GM18909 (cell line): ENCODE measurements around the gene LYZL2.
"Not testable (repeated sequence)": the region's sequence is repeated elsewhere in the genome, so short reads cannot be mapped to it uniquely, and the experiment has no call there.

ENCODE experiments used
- ATAC-seq: cut with Tn5 transposase; IDR thresholded peaks from one replicate; pipeline ENCODE4 v1.9.1; 2021; ENCODE audit warnings: mild to moderate bottlenecking; ENCODE audit not compliant: unreplicated experiment, poor library complexity

The LYZL2 gene

GRCh38 chr10:30639946-30640786, 10.6 kb upstream of the LYZL2 start:
- ATAC-seq, result no peak

GRCh38 chr10:30637881-30638467, 8.4 kb upstream of the LYZL2 start:
- ATAC-seq, result no peak

- no peak for ATAC-seq
Measured at GRCh38 chr10:30631188-30631587, 1.6 kb upstream of the LYZL2 start.

GRCh38 chr10:30630571-30630970, 1.0 kb upstream of the LYZL2 start:
- ATAC-seq, result no peak

GRCh38 chr10:30628576-30628975, 977 bp downstream of the LYZL2 start:
- ATAC-seq, result not testable (repeated sequence)

- not testable (repeated sequence) for ATAC-seq
Measured at GRCh38 chr10:30626837-30627236, 2.7 kb downstream of the LYZL2 start.

- not testable (repeated sequence) for ATAC-seq
Measured at GRCh38 chr10:30626196-30626595, 3.4 kb downstream of the LYZL2 start.

GRCh38 chr10:30625080-30625479, 4.5 kb downstream of the LYZL2 start:
- no peak for ATAC-seq

GRCh38 chr10:30619966-30620365, 9.6 kb downstream of the LYZL2 start:
- no peak for ATAC-seq

- ATAC-seq, result no peak
Measured at GRCh38 chr10:30617070-30617469, 12.5 kb downstream of the LYZL2 start.

GRCh38 chr10:30611041-30611440, 18.5 kb downstream of the LYZL2 start:
- not testable (repeated sequence) for ATAC-seq

GRCh38 chr10:30607814-30608213, 21.7 kb downstream of the LYZL2 start:
- ATAC-seq, result no peak

- ATAC-seq, result no peak
Measured at GRCh38 chr10:30606313-30606712, 23.2 kb downstream of the LYZL2 start.

- ATAC-seq, result not testable (repeated sequence)
Measured at GRCh38 chr10:30605341-30606121, 24.0 kb downstream of the LYZL2 start.

- no peak for ATAC-seq
Measured at GRCh38 chr10:30603589-30603988, 26.0 kb downstream of the LYZL2 start.

GRCh38 chr10:30602747-30603146, 26.8 kb downstream of the LYZL2 start:
- ATAC-seq, result no peak

GRCh38 chr10:30600005-30600404, 29.5 kb downstream of the LYZL2 start:
- peak; percentile 43 for ATAC-seq

GRCh38 chr10:30598105-30598776, 31.3 kb downstream of the LYZL2 start:
- ATAC-seq, result no peak

GRCh38 chr10:30597433-30597824, 32.1 kb downstream of the LYZL2 start:
- ATAC-seq, result not testable (repeated sequence)
